ENCODE results near the gene IRX5.

Gene IRX5

DNA sequence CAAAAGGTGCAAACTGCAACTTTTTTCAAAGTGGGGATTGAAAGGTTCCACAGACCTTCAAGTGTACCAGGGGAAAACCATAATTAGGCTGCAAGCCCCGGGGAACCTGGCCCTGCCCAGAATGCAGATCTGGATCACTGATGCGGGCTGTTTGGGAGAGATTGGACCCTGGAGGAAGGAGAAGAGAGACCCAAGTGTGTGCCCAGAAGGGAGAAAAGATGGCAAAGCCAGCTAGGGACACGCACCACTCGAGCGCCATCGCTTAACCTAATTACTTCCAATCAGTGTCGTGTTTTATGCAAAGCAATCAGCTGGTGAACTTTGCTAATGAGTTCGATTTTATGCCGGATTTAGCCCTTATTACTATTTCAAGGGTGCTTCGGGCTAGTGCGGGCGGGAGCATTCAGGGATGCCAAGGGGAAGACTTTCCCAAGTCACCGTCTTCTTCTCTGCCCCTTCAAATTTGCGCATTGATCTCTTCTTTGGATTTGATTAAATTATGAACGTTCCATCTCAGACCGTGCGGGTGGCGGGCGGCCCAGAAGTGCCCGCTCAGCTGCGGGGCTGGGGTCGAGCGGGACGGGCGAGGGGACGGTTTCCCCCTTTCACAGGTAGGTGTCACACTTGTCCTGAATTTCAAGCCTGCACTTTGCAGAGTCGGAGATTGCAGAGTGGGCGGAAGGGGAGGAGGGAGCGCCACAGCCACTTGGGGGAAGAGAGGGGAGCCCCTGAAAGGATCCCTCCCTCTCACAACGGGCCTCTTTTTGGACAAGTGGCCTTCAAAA lies 4.0 kb downstream of the IRX5 start:
- Histone ChIP-seq H2BK12ac (ENCODE audit: low read length) (no peak overlapping the region), H3K36me3 (replicated peaks in 1 of 2; ENCODE audit: control insufficient read depth in 2 of 2, insufficient read depth in 2 of 2, low read length in 2 of 2) (peaks cover 0 to 66% of the 10 kb centered on the region in 2 donors), H3K4ac (ENCODE audit: low read length) (no peak overlapping the region), H3K9me3 (replicated peaks in 1 of 2; ENCODE audit: control insufficient read depth in 2 of 2, insufficient read depth in 1 of 2, low read depth in 1 of 2, low read length in 2 of 2) (peaks cover 0 to 23% of the 10 kb centered on the region in 2 donors), H3K23ac (ENCODE audit: low read depth, low read length, poor library complexity) (no peak overlapping the region), H2BK15ac (ENCODE audit: low read length) (no peak overlapping the region), H3K27ac (replicated peaks; ENCODE audit: low read length) (no peak overlapping the region), H4K8ac (ENCODE audit: low read depth, low read length) (no peak overlapping the region), H3K18ac (ENCODE audit: low read length) (no peak overlapping the region), H3K4me2 (ENCODE audit: insufficient read depth, low read length, poor library complexity, severe bottlenecking) (no peak overlapping the region), H4K91ac (ENCODE audit: low read depth, low read length, poor library complexity) (no peak overlapping the region), H3K79me1 (ENCODE audit: low read depth, low read length) (peaks cover 2% of the 10 kb centered on the region), H3K4me3 (ENCODE audit: low read length in 2 of 2) (peak overlapping the region in 1 of 2 donors; percentile 26), H3K4me1 (ENCODE audit: control insufficient read depth in 2 of 2, insufficient read depth in 1 of 2, low read depth in 1 of 2, low read length in 2 of 2) (peaks cover 19 to 31% of the 10 kb centered on the region in 2 donors), H2BK120ac (ENCODE audit: low read depth, low read length) (no peak overlapping the region), H3K14ac (ENCODE audit: low read length) (no peak overlapping the region), H3K9ac (ENCODE audit: low read depth, low read length, poor library complexity) (no peak overlapping the region), H2BK5ac (ENCODE audit: low read length) (no peak overlapping the region), H2AFZ (ENCODE audit: low read length) (no peak overlapping the region), H2AK5ac (ENCODE audit: low read depth, low read length) (no peak overlapping the region), H3K27me3 (ENCODE audit: control insufficient read depth in 3 of 3, insufficient read depth in 3 of 3, low read depth in 1 of 3, low read length in 3 of 3) (peaks cover 0 to 78% (median 35%) of the 10 kb centered on the region in 3 experiments)
- no CpG with 5 or more reads among the region's 30 CpGs for WGBS, 2 donors (ENCODE audit: extremely low coverage in 2 of 2, insufficient read length in 2 of 2, insufficient replicate concordance in 1 of 2)
- peak; percentile 63 for DNase-seq (ENCODE audit: low spot score)

DNA sequence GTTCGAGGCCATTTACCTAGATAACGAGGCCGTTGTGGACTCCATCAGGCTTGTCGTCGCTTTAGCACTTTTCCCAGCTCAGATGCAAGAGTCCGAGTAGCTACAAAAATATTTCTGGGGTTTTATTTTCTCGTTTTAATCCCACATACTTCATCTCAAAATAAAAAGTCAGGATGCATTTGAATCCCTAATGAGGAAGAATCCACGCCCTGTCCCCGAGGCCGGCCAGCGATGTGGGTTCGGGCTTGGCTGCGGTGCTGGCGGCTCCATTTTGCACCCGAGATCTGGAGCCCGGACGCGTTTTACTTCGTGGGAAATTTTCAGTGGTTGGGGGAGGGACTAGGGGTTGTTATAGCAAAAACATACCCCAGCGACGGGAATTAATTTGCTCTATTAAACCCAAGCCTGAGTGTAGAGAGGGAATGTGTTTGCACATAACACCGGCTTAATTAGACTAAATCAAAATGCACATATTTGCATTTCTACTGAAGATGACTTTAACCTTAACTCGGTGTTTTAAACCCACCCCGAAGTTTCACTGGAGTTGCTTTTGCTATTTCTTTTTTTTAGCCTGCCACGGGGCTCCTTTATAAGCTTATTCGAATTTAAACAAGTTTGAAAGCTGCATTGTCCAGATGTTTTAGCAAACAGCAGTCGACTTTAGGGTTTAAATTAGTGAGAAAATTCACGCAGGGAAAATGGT lies 4.8 kb downstream of the IRX5 start:
- WGBS, 2 donors (ENCODE audit: extremely low coverage in 2 of 2, insufficient read length in 2 of 2, insufficient replicate concordance in 1 of 2) = no CpG with 5 or more reads among the region's 28 CpGs
- H3K4me3 ChIP-seq (ENCODE audit: low read length in 2 of 2) = peak overlapping the region in 1 of 2 donors; percentile 26

DNA sequence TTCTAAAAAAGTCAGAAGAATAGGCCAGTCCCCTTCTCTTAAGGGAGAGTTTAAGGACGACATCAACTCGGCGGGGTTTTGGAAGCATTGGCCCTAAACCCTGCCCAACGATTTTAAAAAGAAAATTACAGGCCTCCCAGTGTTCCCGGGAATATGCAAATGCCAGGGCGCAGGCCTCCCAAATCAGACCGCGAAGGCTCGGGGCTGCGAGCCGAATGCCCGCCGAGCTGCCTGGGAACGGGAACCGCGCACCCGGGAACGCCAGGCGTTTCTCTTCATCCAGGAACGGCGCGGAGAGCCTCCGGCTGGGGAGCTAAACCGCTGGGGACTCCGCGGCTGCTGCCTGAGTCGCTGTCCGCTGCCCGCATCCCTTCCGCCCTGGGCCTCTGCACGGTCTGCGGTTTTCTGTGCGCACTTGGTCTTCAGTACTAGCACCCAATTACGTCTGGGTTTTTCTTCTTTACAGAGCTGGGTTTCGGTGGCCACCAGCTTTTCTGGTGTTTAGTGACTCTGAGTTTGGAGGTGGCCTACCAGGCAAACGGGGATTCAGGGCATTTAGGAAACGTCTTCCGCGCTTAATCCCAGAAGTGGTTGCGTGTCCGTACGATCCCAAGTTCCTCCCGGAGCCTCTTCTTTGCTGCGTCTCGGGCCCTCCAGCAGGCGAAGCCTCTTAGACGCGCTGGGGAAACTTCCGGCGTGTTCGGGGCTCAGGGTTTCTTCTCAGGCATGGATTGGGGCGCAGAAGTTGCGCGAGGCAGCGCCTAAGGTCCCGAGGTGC lies 5.7 kb downstream of the IRX5 start:
- DNase-seq (ENCODE audit: low spot score) = peak; percentile 63
- Histone ChIP-seq H3K4ac (ENCODE audit: low read length) (no peak overlapping the region), H3K18ac (ENCODE audit: low read length) (peak overlapping the region; percentile 66), H3K4me1 (ENCODE audit: control insufficient read depth in 2 of 2, insufficient read depth in 1 of 2, low read depth in 1 of 2, low read length in 2 of 2) (peaks cover 19 to 31% of the 10 kb centered on the region in 2 donors), H2BK120ac (ENCODE audit: low read depth, low read length) (no peak overlapping the region), H2AK5ac (ENCODE audit: low read depth, low read length) (no peak overlapping the region), H4K91ac (ENCODE audit: low read depth, low read length, poor library complexity) (no peak overlapping the region), H2BK12ac (ENCODE audit: low read length) (no peak overlapping the region), H3K9ac (ENCODE audit: low read depth, low read length, poor library complexity) (peak overlapping the region; percentile 85), H3K27me3 (ENCODE audit: control insufficient read depth in 3 of 3, insufficient read depth in 3 of 3, low read depth in 1 of 3, low read length in 3 of 3) (peaks cover 0 to 95% (median 41%) of the 10 kb centered on the region in 3 experiments), H3K4me2 (ENCODE audit: insufficient read depth, low read length, poor library complexity, severe bottlenecking) (peak overlapping the region; percentile 81), H4K8ac (ENCODE audit: low read depth, low read length) (no peak overlapping the region), H3K79me1 (ENCODE audit: low read depth, low read length) (peaks cover 2% of the 10 kb centered on the region), H3K4me3 (ENCODE audit: low read length in 2 of 2) (peak overlapping the region; percentile 21 to 78), H2AFZ (ENCODE audit: low read length) (no peak overlapping the region), H3K36me3 (replicated peaks in 1 of 2; ENCODE audit: control insufficient read depth in 2 of 2, insufficient read depth in 2 of 2, low read length in 2 of 2) (peaks cover 0 to 80% of the 10 kb centered on the region in 2 donors), H3K23ac (ENCODE audit: low read depth, low read length, poor library complexity) (no peak overlapping the region), H3K14ac (ENCODE audit: low read length) (no peak overlapping the region), H2BK15ac (ENCODE audit: low read length) (no peak overlapping the region), H3K27ac (replicated peaks; ENCODE audit: low read length) (no peak overlapping the region), H2BK5ac (ENCODE audit: low read length) (no peak overlapping the region), H3K9me3 (replicated peaks in 1 of 2; ENCODE audit: control insufficient read depth in 2 of 2, insufficient read depth in 1 of 2, low read depth in 1 of 2, low read length in 2 of 2) (peaks cover 0 to 23% of the 10 kb centered on the region in 2 donors)
- WGBS, 2 donors (ENCODE audit: extremely low coverage in 2 of 2, insufficient read length in 2 of 2, insufficient replicate concordance in 1 of 2) = no CpG with 5 or more reads among the region's 56 CpGs

More for the DNA sequence above, 4.8 kb downstream of the IRX5 start:
- DNase-seq (ENCODE audit: low spot score) = no peak
- Histone ChIP-seq H3K4me2 (ENCODE audit: insufficient read depth, low read length, poor library complexity, severe bottlenecking) (peak overlapping the region; percentile 56), H4K8ac (ENCODE audit: low read depth, low read length) (no peak overlapping the region), H2BK15ac (ENCODE audit: low read length) (no peak overlapping the region), H3K14ac (ENCODE audit: low read length) (no peak overlapping the region), H3K23ac (ENCODE audit: low read depth, low read length, poor library complexity) (no peak overlapping the region), H2BK5ac (ENCODE audit: low read length) (no peak overlapping the region), H3K9me3 (replicated peaks in 1 of 2; ENCODE audit: control insufficient read depth in 2 of 2, insufficient read depth in 1 of 2, low read depth in 1 of 2, low read length in 2 of 2) (peaks cover 0 to 23% of the 10 kb centered on the region in 2 donors), H2BK120ac (ENCODE audit: low read depth, low read length) (no peak overlapping the region), H3K27me3 (ENCODE audit: control insufficient read depth in 3 of 3, insufficient read depth in 3 of 3, low read depth in 1 of 3, low read length in 3 of 3) (peaks cover 0 to 86% (median 41%) of the 10 kb centered on the region in 3 experiments), H3K36me3 (replicated peaks in 1 of 2; ENCODE audit: control insufficient read depth in 2 of 2, insufficient read depth in 2 of 2, low read length in 2 of 2) (peaks cover 0 to 73% of the 10 kb centered on the region in 2 donors), H2AFZ (ENCODE audit: low read length) (no peak overlapping the region), H3K9ac (ENCODE audit: low read depth, low read length, poor library complexity) (no peak overlapping the region), H3K4me1 (ENCODE audit: control insufficient read depth in 2 of 2, insufficient read depth in 1 of 2, low read depth in 1 of 2, low read length in 2 of 2) (peaks cover 19 to 31% of the 10 kb centered on the region in 2 donors), H3K79me1 (ENCODE audit: low read depth, low read length) (peaks cover 2% of the 10 kb centered on the region), H2AK5ac (ENCODE audit: low read depth, low read length) (no peak overlapping the region), H3K27ac (replicated peaks; ENCODE audit: low read length) (no peak overlapping the region), H2BK12ac (ENCODE audit: low read length) (no peak overlapping the region), H4K91ac (ENCODE audit: low read depth, low read length, poor library complexity) (no peak overlapping the region), H3K18ac (ENCODE audit: low read length) (no peak overlapping the region), H3K4ac (ENCODE audit: low read length) (no peak overlapping the region)
